DND-41 (cell line): ENCODE data around the gene KCNA1.

Experiments
- CTCF ChIP-seq: IDR thresholded peaks from 2 replicates; pipeline ENCODE4 v1.5.1; 2012; ENCODE audit warnings: borderline replicate concordance, low read length, moderate library complexity, mild to moderate bottlenecking; ENCODE audit not compliant: poor library complexity, severe bottlenecking; ENCODE audit errors: extremely low read depth
- EZH2 ChIP-seq: IDR thresholded peaks from 3 replicates; pipeline ENCODE4 v1.6.1; 2012; ENCODE audit warnings: borderline replicate concordance, low read depth, mild to moderate bottlenecking, moderate library complexity, low read length, inconsistent platforms; ENCODE audit not compliant: severe bottlenecking

- TF ChIP-seq CTCF (no peak), EZH2 (no peak)
Observed at GRCh38 chr12:4871514-4871913, 38.2 kb upstream of the KCNA1 start.
